ENCODE data around the gene RIC8B. TPM values are rescaled to one million over a fixed set of nuclear protein-coding genes. Genes with fewer than 3 reads are reported as not detected.

RIC8B gene
- total RNA-seq, 2 donors from 2014 or later: 19.6 to 23.3 TPM

- Histone ChIP-seq H3K4me1 (ENCODE audit: control insufficient read depth, insufficient read depth, low read length) (no peaks in the 10 kb centered on the region), H3K36me3 (ENCODE audit: control insufficient read depth, insufficient read depth, low read length) (no peaks in the 10 kb centered on the region), H3K27me3 (ENCODE audit: control insufficient read depth, insufficient read depth, low read length, poor library complexity, severe bottlenecking) (peaks cover 31% of the 10 kb centered on the region), H3K9me3 (ENCODE audit: control insufficient read depth, low read length) (no peaks in the 10 kb centered on the region), H3K9ac (ENCODE audit: extremely low read depth, low read length, poor library complexity, severe bottlenecking) (no peak overlapping the region), H3K27ac (ENCODE audit: low read depth, low read length) (no peak overlapping the region), H3K4me3 (ENCODE audit: low read length) (no peak overlapping the region)
- Mint-ChIP-seq H3K9me3 (peaks cover 2% of the 10 kb centered on the region), H3K27ac (no peak overlapping the region), H3K36me3 (ENCODE audit: low read depth) (no peaks in the 10 kb centered on the region), H3K4me1 (peaks cover 4% of the 10 kb centered on the region), H3K4me3 (no peak overlapping the region), H3K27me3 (ENCODE audit: insufficient read depth) (peaks cover 27% of the 10 kb centered on the region)
- no peak for TF ChIP-seq CTCF (conservative IDR thresholded peaks at IDR 0.05)
- no peak for DNase-seq
- WGBS, 2 experiments (ENCODE audit: insufficient coverage in 1 of 2, insufficient read length in 1 of 2): 98 to 100% methylated on average over 1 to 2 of the region's 2 CpGs
Measured at GRCh38 chr12:106906715-106907114, 132.2 kb downstream of the RIC8B start.

- DNase-seq: peak; percentile 54
- H3K27me3 ChIP-seq (ENCODE audit: control insufficient read depth, insufficient read depth, low read length, poor library complexity, severe bottlenecking): peaks cover 24% of the 10 kb centered on the region
- WGBS, 2 experiments (ENCODE audit: insufficient coverage in 1 of 2, insufficient read length in 1 of 2): 77 to 93% methylated on average over 4 to 5 of the region's 5 CpGs
- Mint-ChIP-seq H3K36me3 (ENCODE audit: low read depth) (no peaks in the 10 kb centered on the region), H3K9me3 (peaks cover 2% of the 10 kb centered on the region), H3K27me3 (ENCODE audit: insufficient read depth) (peaks cover 20% of the 10 kb centered on the region), H3K4me3 (no peak overlapping the region), H3K27ac (no peak overlapping the region), H3K4me1 (peaks cover 4% of the 10 kb centered on the region)
- H3K4me1 ChIP-seq (ENCODE audit: control insufficient read depth, insufficient read depth, low read length): no peaks in the 10 kb centered on the region
- H3K9ac ChIP-seq (ENCODE audit: extremely low read depth, low read length, poor library complexity, severe bottlenecking): no peak overlapping the region
- TF ChIP-seq CTCF (conservative IDR thresholded peaks at IDR 0.05): peak; percentile 43
- no peaks in the 10 kb centered on the region for H3K36me3 ChIP-seq (ENCODE audit: control insufficient read depth, insufficient read depth, low read length)
- no peaks in the 10 kb centered on the region for H3K9me3 ChIP-seq (ENCODE audit: control insufficient read depth, low read length)
- no peak overlapping the region for H3K27ac ChIP-seq (ENCODE audit: low read depth, low read length)
- H3K4me3 ChIP-seq (ENCODE audit: low read length): no peak overlapping the region
Measured at GRCh38 chr12:106907411-106907810, 132.9 kb downstream of the RIC8B start.

- Mint-ChIP-seq H3K9me3 (peaks cover 2% of the 10 kb centered on the region), H3K36me3 (ENCODE audit: low read depth) (no peaks in the 10 kb centered on the region), H3K27ac (no peak overlapping the region), H3K27me3 (ENCODE audit: insufficient read depth) (peaks cover 15% of the 10 kb centered on the region), H3K4me3 (no peak overlapping the region), H3K4me1 (peaks cover 4% of the 10 kb centered on the region)
- peak; percentile 44 for DNase-seq
- H3K9ac ChIP-seq (ENCODE audit: extremely low read depth, low read length, poor library complexity, severe bottlenecking): no peak overlapping the region
- no peak overlapping the region for H3K4me3 ChIP-seq (ENCODE audit: low read length)
- no peaks in the 10 kb centered on the region for H3K4me1 ChIP-seq (ENCODE audit: control insufficient read depth, insufficient read depth, low read length)
- TF ChIP-seq CTCF (conservative IDR thresholded peaks at IDR 0.05): no peak
- 89 to 95% methylated on average over 2 to 4 of the region's 4 CpGs for WGBS, 2 experiments (ENCODE audit: insufficient coverage in 1 of 2, insufficient read length in 1 of 2)
- no peaks in the 10 kb centered on the region for H3K9me3 ChIP-seq (ENCODE audit: control insufficient read depth, low read length)
- H3K36me3 ChIP-seq (ENCODE audit: control insufficient read depth, insufficient read depth, low read length): no peaks in the 10 kb centered on the region
- H3K27ac ChIP-seq (ENCODE audit: low read depth, low read length): no peak overlapping the region
- H3K27me3 ChIP-seq (ENCODE audit: control insufficient read depth, insufficient read depth, low read length, poor library complexity, severe bottlenecking): peaks cover 20% of the 10 kb centered on the region
Measured at GRCh38 chr12:106907846-106908245, 133.4 kb downstream of the RIC8B start.

Measured in endodermal cell (in vitro differentiated cells).